Measurements from ENCODE around the gene C10orf88. TPM values are rescaled to one million over a fixed set of nuclear protein-coding genes. Genes with fewer than 3 reads are reported as not detected.
"Not testable (repeated sequence)": the region's sequence is repeated elsewhere in the genome, so short reads cannot be mapped to it uniquely, and the experiment has no call there.

Gene C10orf88
- total RNA-seq, 1 experiment from 2014 or later = 7.6 TPM

GRCh38 chr10:122915700-122916099, 38.3 kb downstream of the C10orf88 start:
- no peak for TF ChIP-seq CTCF (conservative IDR thresholded peaks at IDR 0.05)
- Histone ChIP-seq H3F3A (ENCODE audit: insufficient read depth, low read depth) (no peaks in the 10 kb centered on the region), H2AFZ (no peak overlapping the region), H3K36me3 (ENCODE audit: low read depth) (no peaks in the 10 kb centered on the region), H4K20me1 (ENCODE audit: insufficient read depth) (no peaks in the 10 kb centered on the region), H3K9me3 (ENCODE audit: insufficient read depth, low read depth) (no peaks in the 10 kb centered on the region), H3K27ac (no peak overlapping the region), H3K4me1 (replicated peaks; ENCODE audit: insufficient read depth) (no peaks in the 10 kb centered on the region), H3K4me2 (no peak overlapping the region), H3K9me2 (ENCODE audit: insufficient read depth) (no peaks in the 10 kb centered on the region), H3K27me3 (ENCODE audit: insufficient read depth, low read depth) (peaks cover 9% of the 10 kb centered on the region; the same call in 1 of the 2 replicates), H3K79me2 (ENCODE audit: low read depth) (no peaks in the 10 kb centered on the region), H3K4me3 (no peak overlapping the region)
- ChIA-PET POLR2A (ENCODE audit: unreplicated experiment) (no interaction called here), CTCF (no interaction called here)
- intact Hi-C loops (cut with micrococcal nuclease; ENCODE audit: unreplicated experiment) = no loop called here
- no TSS peak for BruUV-seq (replicated peaks)
- no peak for DNase-seq

GRCh38 chr10:122911889-122912484, 42.0 kb downstream of the C10orf88 start:
- Histone ChIP-seq H3K36me3 (ENCODE audit: low read depth) (no peaks in the 10 kb centered on the region), H3K4me3 (no peak overlapping the region), H4K20me1 (ENCODE audit: insufficient read depth) (no peaks in the 10 kb centered on the region), H3K9me2 (ENCODE audit: insufficient read depth) (no peaks in the 10 kb centered on the region), H3K79me2 (ENCODE audit: low read depth) (no peaks in the 10 kb centered on the region), H3K4me1 (replicated peaks; ENCODE audit: insufficient read depth) (no peaks in the 10 kb centered on the region), H3K9me3 (ENCODE audit: insufficient read depth, low read depth) (no peaks in the 10 kb centered on the region), H2AFZ (no peak overlapping the region), H3K27me3 (ENCODE audit: insufficient read depth, low read depth) (peaks cover 14% of the 10 kb centered on the region), H3K4me2 (no peak overlapping the region), H3K27ac (no peak overlapping the region), H3F3A (ENCODE audit: insufficient read depth, low read depth) (no peaks in the 10 kb centered on the region)
- intact Hi-C loops (cut with micrococcal nuclease; ENCODE audit: unreplicated experiment) = no loop called here
- POLR2A ChIA-PET (ENCODE audit: unreplicated experiment) = no interaction called here
- BruUV-seq (replicated peaks) = no TSS peak
- no peak for TF ChIP-seq EZH2 (IDR thresholded peaks at IDR 0.05; ENCODE audit: low read depth)
- no peak for TF ChIP-seq CTCF (conservative IDR thresholded peaks at IDR 0.05)
- CTCF ChIA-PET = no interaction called here
- DNase-seq = peak in 1 of 2 experiments; percentile 52

- Histone ChIP-seq H3K4me1 (replicated peaks; ENCODE audit: insufficient read depth) (no peaks in the 10 kb centered on the region), H3K27me3 (ENCODE audit: insufficient read depth, low read depth) (peaks cover 9% of the 10 kb centered on the region), H4K20me1 (ENCODE audit: insufficient read depth) (no peaks in the 10 kb centered on the region), H3K9me3 (ENCODE audit: insufficient read depth, low read depth) (no peaks in the 10 kb centered on the region), H3K4me2 (no peak within 1 kb of the TSS), H3K4me3 (no peak within 1 kb of the TSS), H3K79me2 (ENCODE audit: low read depth) (no peaks in the 10 kb centered on the region), H3K9me2 (ENCODE audit: insufficient read depth) (no peaks in the 10 kb centered on the region), H2AFZ (no peak within 1 kb of the TSS), H3K36me3 (ENCODE audit: low read depth) (no peaks in the 10 kb centered on the region), H3K27ac (no peak within 1 kb of the TSS), H3F3A (ENCODE audit: insufficient read depth, low read depth) (no peaks in the 10 kb centered on the region)
- DNase-seq = no peak
- CTCF ChIA-PET = no interaction called here
- no TSS peak for BruUV-seq (replicated peaks)
- intact Hi-C loops (cut with micrococcal nuclease; ENCODE audit: unreplicated experiment) = no loop called here
- POLR2A ChIA-PET (ENCODE audit: unreplicated experiment) = no interaction called here
- TF ChIP-seq CTCF (conservative IDR thresholded peaks at IDR 0.05) = no peak
- TF ChIP-seq EZH2 (IDR thresholded peaks at IDR 0.05; ENCODE audit: low read depth) = no peak
These were observed 43.7 kb downstream of the C10orf88 start, which contains the start of gene FAM24A for GRCh38 chr10:122910310-122910709. FAM24A (plus strand) TSS chr10:122910610; CDS start chr10:122911635, 1,025 bp downstream.

- DNase-seq; H3K79me2 ChIP-seq (ENCODE audit: low read depth); H3K4me2 ChIP-seq; H3K4me1 ChIP-seq (replicated peaks; ENCODE audit: insufficient read depth); intact Hi-C loops (cut with micrococcal nuclease; ENCODE audit: unreplicated experiment); CTCF ChIA-PET; H3K9me2 ChIP-seq (ENCODE audit: insufficient read depth); H3K36me3 ChIP-seq (ENCODE audit: low read depth); BruUV-seq (replicated peaks); H3K9me3 ChIP-seq (ENCODE audit: insufficient read depth, low read depth); H3F3A ChIP-seq (ENCODE audit: insufficient read depth, low read depth); H2AFZ ChIP-seq; POLR2A ChIA-PET (ENCODE audit: unreplicated experiment); H3K4me3 ChIP-seq; H3K27me3 ChIP-seq (ENCODE audit: insufficient read depth, low read depth); H4K20me1 ChIP-seq (ENCODE audit: insufficient read depth); H3K27ac ChIP-seq: not testable (repeated sequence)
These were observed 50.2 kb downstream of the C10orf88 start for GRCh38 chr10:122903861-122904260.

Measured in PC-9 (cell line).